GM21360 (cell line): Measurements from ENCODE around the gene CLSTN1.

Experiments used
- ATAC-seq: cut with Tn5 transposase; IDR thresholded peaks from one replicate; pipeline ENCODE4 v1.9.1; 2021; ENCODE audit warnings: mild to moderate bottlenecking, moderate library complexity; ENCODE audit not compliant: unreplicated experiment

Gene CLSTN1

GRCh38 chr1:9732123-9732971 is 91.4 kb downstream of the CLSTN1 start:
- ATAC-seq, result no peak

- no peak for ATAC-seq
Measured at GRCh38 chr1:9731561-9731960, 92.2 kb downstream of the CLSTN1 start.

DNA sequence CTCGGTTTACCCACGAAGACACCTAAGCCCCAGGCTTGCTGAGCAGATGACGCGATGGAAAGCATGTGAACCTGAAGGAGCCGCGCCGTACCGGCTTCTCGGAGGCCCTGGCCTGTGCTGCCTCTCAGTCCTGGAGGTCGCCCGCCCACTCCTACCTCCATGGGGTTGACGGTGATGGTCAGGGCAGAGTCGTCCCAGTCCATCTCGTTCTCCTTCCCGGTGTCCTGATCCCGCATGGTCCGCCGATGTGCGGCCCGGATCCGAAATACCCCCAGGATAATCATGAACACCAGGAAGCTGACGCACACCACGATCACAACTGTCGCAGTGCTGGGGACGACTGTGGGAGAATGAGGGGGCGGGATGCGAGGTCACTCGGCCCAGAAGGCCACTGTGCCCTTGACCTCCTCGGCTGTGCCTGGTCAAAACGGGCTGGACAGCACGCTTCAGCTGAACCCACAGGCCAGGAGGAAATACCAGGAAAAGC is 92.7 kb downstream of the CLSTN1 start:
- no peak for ATAC-seq

- no peak for ATAC-seq
Measured at GRCh38 chr1:9730096-9730901, 93.5 kb downstream of the CLSTN1 start.

- no peak for ATAC-seq
Measured at GRCh38 chr1:9729523-9729922, 94.2 kb downstream of the CLSTN1 start.

- no peak for ATAC-seq
Measured at GRCh38 chr1:9728451-9729295, 95.1 kb downstream of the CLSTN1 start.

DNA sequence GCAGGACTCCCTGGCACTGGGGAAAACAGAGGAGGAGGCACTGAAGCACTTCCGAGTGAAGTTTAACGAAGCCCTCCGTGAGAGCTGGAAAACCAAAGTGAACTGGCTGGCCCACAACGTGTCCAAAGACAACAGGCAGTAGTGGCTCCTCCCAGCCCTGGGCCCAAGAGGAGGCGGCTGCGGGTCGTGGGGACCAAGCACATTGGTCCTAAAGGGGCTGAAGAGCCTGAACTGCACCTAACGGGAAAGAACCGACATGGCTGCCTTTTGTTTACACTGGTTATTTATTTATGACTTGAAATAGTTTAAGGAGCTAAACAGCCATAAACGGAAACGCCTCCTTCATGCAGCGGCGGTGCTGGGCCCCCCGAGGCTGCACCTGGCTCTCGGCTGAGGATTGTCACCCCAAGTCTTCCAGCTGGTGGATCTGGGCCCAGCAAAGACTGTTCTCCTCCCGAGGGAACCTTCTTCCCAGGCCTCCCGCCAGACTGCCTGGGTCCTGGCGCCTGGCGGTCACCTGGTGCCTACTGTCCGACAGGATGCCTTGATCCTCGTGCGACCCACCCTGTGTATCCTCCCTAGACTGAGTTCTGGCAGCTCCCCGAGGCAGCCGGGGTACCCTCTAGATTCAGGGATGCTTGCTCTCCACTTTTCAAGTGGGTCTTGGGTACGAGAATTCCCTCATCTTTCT is 96.7 kb downstream of the CLSTN1 start:
- ATAC-seq, result no peak

- ATAC-seq, result no peak
Measured at GRCh38 chr1:9726406-9726805, 97.4 kb downstream of the CLSTN1 start.

- no peak for ATAC-seq
Measured at GRCh38 chr1:9724706-9725476, 98.9 kb downstream of the CLSTN1 start.

GRCh38 chr1:9723926-9724325 is 99.8 kb downstream of the CLSTN1 start:
- no peak for ATAC-seq

GRCh38 chr1:9723068-9723805 is 100.5 kb downstream of the CLSTN1 start:
- no peak for ATAC-seq

GRCh38 chr1:9722378-9722749 is 101.4 kb downstream of the CLSTN1 start:
- ATAC-seq, result no peak

- ATAC-seq, result no peak
Measured at GRCh38 chr1:9721606-9722377, 102.0 kb downstream of the CLSTN1 start.

- no peak for ATAC-seq
Measured at GRCh38 chr1:9720785-9721605, 102.8 kb downstream of the CLSTN1 start.

DNA sequence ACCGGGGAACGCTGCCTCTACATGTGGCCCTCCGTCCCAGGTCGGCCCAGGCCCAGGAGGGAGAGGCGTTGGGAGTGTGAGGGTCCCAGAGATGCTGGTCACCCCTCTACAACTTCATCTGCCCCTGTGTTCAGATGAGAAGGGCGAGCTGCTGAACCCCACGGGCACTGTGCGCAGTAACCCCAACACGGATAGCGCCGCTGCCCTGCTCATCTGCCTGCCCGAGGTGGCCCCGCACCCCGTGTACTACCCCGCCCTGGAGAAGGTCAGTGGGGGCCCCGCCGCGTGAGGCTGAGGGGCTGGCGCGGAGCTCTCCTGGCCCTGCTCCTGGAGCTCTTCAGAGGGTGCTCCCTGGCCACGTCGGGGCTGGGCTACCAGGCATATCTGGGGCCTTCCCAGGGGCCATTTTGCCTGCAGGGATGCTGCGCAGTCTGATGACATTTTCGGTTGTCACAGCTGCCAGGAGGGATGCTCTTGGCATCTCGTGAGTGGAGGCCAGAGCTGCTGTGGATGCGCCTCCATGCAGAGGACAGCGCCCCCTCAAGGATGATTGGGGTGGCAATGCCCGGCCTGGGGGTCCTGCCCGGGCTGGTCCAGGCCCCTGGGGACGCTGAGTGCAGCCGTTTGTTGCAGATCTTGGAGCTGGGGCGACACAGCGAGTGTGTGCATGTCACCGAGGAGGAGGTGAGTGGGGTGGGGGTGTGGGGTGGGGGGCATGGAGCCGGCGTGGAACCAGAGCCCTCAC is 103.6 kb downstream of the CLSTN1 start:
- no peak for ATAC-seq

DNA sequence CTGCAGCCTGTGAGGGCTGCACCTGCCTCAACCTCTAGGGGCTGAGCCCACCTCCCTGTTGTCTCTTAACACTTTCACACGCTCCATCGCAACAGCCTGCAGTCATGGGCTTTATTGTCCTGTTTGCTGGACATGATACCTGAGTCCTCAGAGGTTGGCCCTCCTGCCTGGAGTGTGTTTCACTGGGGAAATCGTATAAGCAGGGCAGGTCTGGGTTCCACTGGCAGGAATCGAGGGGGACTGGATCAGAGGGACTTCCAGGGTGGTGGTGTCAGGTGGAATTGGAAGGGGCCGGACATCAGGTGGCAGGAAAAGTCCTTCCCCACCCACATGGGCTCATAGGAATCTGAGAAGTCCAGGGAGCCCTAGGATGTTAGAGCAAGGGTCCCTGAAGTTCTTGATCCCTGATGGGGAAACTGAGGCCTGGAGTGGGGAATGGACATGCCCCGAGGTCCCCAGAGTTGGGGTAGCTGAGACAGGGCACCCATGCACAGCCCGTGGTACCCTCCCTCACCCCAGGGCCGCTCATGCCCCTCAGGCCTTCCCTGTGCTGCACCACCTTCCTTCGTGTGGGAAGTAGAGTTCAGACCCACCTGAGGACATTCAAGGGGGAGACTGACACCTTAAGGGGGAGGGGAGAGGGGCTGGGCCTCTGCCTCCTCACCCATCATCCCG is 105.6 kb downstream of the CLSTN1 start:
- no peak for ATAC-seq
